Caco-2 (cell line): Measurements from ENCODE around the gene CCDC137. TPM values are rescaled to one million over a fixed set of nuclear protein-coding genes. Genes with fewer than 3 reads are reported as not detected.

Experiments used
- BruUV-seq: library from RNA; stranded (reverse); fragments of 400-500 nt; replicated peaks from 2 replicates; lab custom pipeline; 2021; lab: Mats Ljungman, UMichigan
- CTCF ChIA-PET: fragments of 300-600 bp; sonication (Branson Sonifier 250); formaldehyde crosslinking; loops from one replicate; lab custom pipeline; 2022; ENCODE audit warnings: antibody characterized with exemption; lab: Charles Lee
- POLR2A ChIA-PET: fragments of 300-600 bp; sonication (Branson Sonifier 250); formaldehyde crosslinking; loops from one replicate; lab custom pipeline; 2022; ENCODE audit warnings: antibody characterized with exemption; lab: Charles Lee
- DNase-seq, 2 experiments: peaks; one replicate each; pipeline versions ENCODE4 v3.0.0 to v3.0.0-alpha.2; 2020 to 2022
- H3K27me3 ChIP-seq: replicated peaks from 2 replicates; pipeline ENCODE4 v1.6.0; 2011; ENCODE audit warnings: low read length; ENCODE audit not compliant: control insufficient read depth, insufficient read depth
- H3K36me3 ChIP-seq: 2 replicates; pipeline ENCODE4 v1.5.1; 2011; ENCODE audit warnings: low read length; ENCODE audit not compliant: control insufficient read depth, insufficient read depth
- H3K4me1 ChIP-seq: fragments of 250-450 bp; sonication (Bioruptor Pico); 2 replicates; pipeline ENCODE4 v1.5.1; 2020; ENCODE audit warnings: mild to moderate bottlenecking
- H3K4me3 ChIP-seq: 2 replicates; pipeline ENCODE4 v1.5.1; 2011; ENCODE audit warnings: low read depth, mild to moderate bottlenecking, control low read depth, low read length
- H3K9me3 ChIP-seq: fragments of 250-450 bp; sonication (Bioruptor Pico); 2 replicates; pipeline ENCODE4 v1.5.1; 2020; ENCODE audit warnings: mild to moderate bottlenecking, moderate library complexity
- H3K27ac Mint-ChIP-seq: one replicate; pipeline ENCODE4 v1.8.0; 2022; ENCODE audit warnings: mixed read lengths; ENCODE audit not compliant: unreplicated experiment
- H3K27me3 Mint-ChIP-seq: one replicate; pipeline ENCODE4 v1.8.0; 2022; ENCODE audit warnings: mixed read lengths; ENCODE audit not compliant: insufficient read depth, unreplicated experiment
- H3K36me3 Mint-ChIP-seq: one replicate; pipeline ENCODE4 v1.8.0; 2022; ENCODE audit warnings: mild to moderate bottlenecking, mixed read lengths; ENCODE audit not compliant: insufficient read depth, unreplicated experiment
- H3K4me1 Mint-ChIP-seq: one replicate; pipeline ENCODE4 v1.8.0; 2022; ENCODE audit warnings: low read depth, mixed read lengths; ENCODE audit not compliant: unreplicated experiment
- H3K4me3 Mint-ChIP-seq: one replicate; pipeline ENCODE4 v1.8.0; 2022; ENCODE audit warnings: mild to moderate bottlenecking, moderate library complexity, mixed read lengths; ENCODE audit not compliant: unreplicated experiment
- H3K9me3 Mint-ChIP-seq: one replicate; pipeline ENCODE4 v1.8.0; 2022; ENCODE audit warnings: mixed read lengths; ENCODE audit not compliant: unreplicated experiment
- CTCF ChIP-seq, 2 experiments: fragments of 200-600 bp in 1 of 2; IDR thresholded peaks; 1 replicate in 1 of 2; 2 replicates in 1 of 2; pipeline versions ENCODE4 v1.5.1 to v1.8.0; 2011 to 2022; ENCODE audit warnings: antibody characterized with exemption in 1 of 2, control low read depth in 1 of 2, inconsistent platforms in 1 of 2, low read depth in 1 of 2, low read length in 1 of 2, mild to moderate bottlenecking in 1 of 2, moderate library complexity in 1 of 2; ENCODE audit not compliant: insufficient read depth in 1 of 2, severe bottlenecking in 1 of 2, unreplicated experiment in 1 of 2
- intact Hi-C: fragments of 100-400 bp; cut with micrococcal nuclease; formaldehyde crosslinking; loops from one replicate; pipeline ENCODE4 v1.10.0; 2022; ENCODE audit not compliant: unreplicated experiment
- total RNA-seq: library from RNA; stranded (reverse); gene quantifications from 2 replicates; pipeline ENCODE4 v1.2.3, GENCODE V29; 2022

Gene CCDC137
- total RNA-seq, 1 experiment from 2014 or later, result 50.5 TPM

GRCh38 chr17:81644496-81644895 is 22.0 kb upstream of the CCDC137 start:
- Histone ChIP-seq H3K36me3 (no peaks in the 10 kb centered on the region), H3K27me3 (no peaks in the 10 kb centered on the region), H3K4me1 (no peaks in the 10 kb centered on the region), H3K9me3 (peaks cover 10% of the 10 kb centered on the region), H3K4me3 (no peak overlapping the region)
- CTCF ChIA-PET, result no interaction called here
- H3K4me1 Mint-ChIP-seq, result no peaks in the 10 kb centered on the region
- BruUV-seq, result no TSS peak
- no peak for DNase-seq
- TF ChIP-seq CTCF (IDR thresholded peaks at IDR 0.05; ENCODE audit: insufficient read depth in 1 of 2, low read depth in 1 of 2, low read length in 1 of 2, severe bottlenecking in 1 of 2, unreplicated experiment in 1 of 2), result no peak
- no peaks in the 10 kb centered on the region for H3K9me3 Mint-ChIP-seq
- no peaks in the 10 kb centered on the region for H3K27me3 Mint-ChIP-seq
- H3K36me3 Mint-ChIP-seq, result no peaks in the 10 kb centered on the region
- POLR2A ChIA-PET, result no interaction called here
- no peak overlapping the region for H3K4me3 Mint-ChIP-seq
- intact Hi-C loops, result no loop called here
- no peak overlapping the region for H3K27ac Mint-ChIP-seq

- H3K27me3 ChIP-seq, result no peaks in the 10 kb centered on the region
- BruUV-seq, result no TSS peak
- intact Hi-C loops, result no loop called here
- no peaks in the 10 kb centered on the region for H3K27me3 Mint-ChIP-seq
- no peaks in the 10 kb centered on the region for H3K4me1 Mint-ChIP-seq
- H3K4me3 Mint-ChIP-seq, result no peak overlapping the region
- ChIA-PET POLR2A (no interaction called here), CTCF (no interaction called here)
- no peak for DNase-seq
- no peak overlapping the region for H3K4me3 ChIP-seq
- no peak overlapping the region for H3K27ac Mint-ChIP-seq
- no peak for TF ChIP-seq CTCF (IDR thresholded peaks at IDR 0.05; ENCODE audit: insufficient read depth in 1 of 2, low read depth in 1 of 2, low read length in 1 of 2, severe bottlenecking in 1 of 2, unreplicated experiment in 1 of 2)
- no peaks in the 10 kb centered on the region for H3K36me3 Mint-ChIP-seq
- H3K9me3 ChIP-seq, result peaks cover 10% of the 10 kb centered on the region
- no peaks in the 10 kb centered on the region for H3K4me1 ChIP-seq
- no peaks in the 10 kb centered on the region for H3K36me3 ChIP-seq
- H3K9me3 Mint-ChIP-seq, result no peaks in the 10 kb centered on the region
These were observed 21.3 kb upstream of the CCDC137 start for GRCh38 chr17:81644976-81645952.

- no peaks in the 10 kb centered on the region for H3K9me3 Mint-ChIP-seq
- Histone ChIP-seq H3K9me3 (peaks cover 10% of the 10 kb centered on the region), H3K36me3 (no peaks in the 10 kb centered on the region), H3K4me3 (no peak overlapping the region), H3K4me1 (no peaks in the 10 kb centered on the region), H3K27me3 (no peaks in the 10 kb centered on the region)
- ChIA-PET POLR2A (interaction anchor here (0.7 kb wide), 1 partner anchor 19 kb away, joined by 3 read pairs; no protein-coding TSS in a partner anchor), CTCF (no interaction called here)
- no peak overlapping the region for H3K27ac Mint-ChIP-seq
- no peak for TF ChIP-seq CTCF (IDR thresholded peaks at IDR 0.05; ENCODE audit: insufficient read depth in 1 of 2, low read depth in 1 of 2, low read length in 1 of 2, severe bottlenecking in 1 of 2, unreplicated experiment in 1 of 2)
- DNase-seq, result no peak
- peaks cover 6% of the 10 kb centered on the region for H3K4me1 Mint-ChIP-seq
- intact Hi-C loops, result no loop called here
- H3K27me3 Mint-ChIP-seq, result no peaks in the 10 kb centered on the region
- H3K4me3 Mint-ChIP-seq, result no peak overlapping the region
- no peaks in the 10 kb centered on the region for H3K36me3 Mint-ChIP-seq
- no TSS peak for BruUV-seq
These were observed 19.5 kb upstream of the CCDC137 start for GRCh38 chr17:81646869-81647600.
